ENCODE measurements around the gene CCL18.
"Not testable (repeated sequence)": the region's sequence is repeated elsewhere in the genome, so short reads cannot be mapped to it uniquely, and the experiment has no call there.

CCL18 gene

DNA sequence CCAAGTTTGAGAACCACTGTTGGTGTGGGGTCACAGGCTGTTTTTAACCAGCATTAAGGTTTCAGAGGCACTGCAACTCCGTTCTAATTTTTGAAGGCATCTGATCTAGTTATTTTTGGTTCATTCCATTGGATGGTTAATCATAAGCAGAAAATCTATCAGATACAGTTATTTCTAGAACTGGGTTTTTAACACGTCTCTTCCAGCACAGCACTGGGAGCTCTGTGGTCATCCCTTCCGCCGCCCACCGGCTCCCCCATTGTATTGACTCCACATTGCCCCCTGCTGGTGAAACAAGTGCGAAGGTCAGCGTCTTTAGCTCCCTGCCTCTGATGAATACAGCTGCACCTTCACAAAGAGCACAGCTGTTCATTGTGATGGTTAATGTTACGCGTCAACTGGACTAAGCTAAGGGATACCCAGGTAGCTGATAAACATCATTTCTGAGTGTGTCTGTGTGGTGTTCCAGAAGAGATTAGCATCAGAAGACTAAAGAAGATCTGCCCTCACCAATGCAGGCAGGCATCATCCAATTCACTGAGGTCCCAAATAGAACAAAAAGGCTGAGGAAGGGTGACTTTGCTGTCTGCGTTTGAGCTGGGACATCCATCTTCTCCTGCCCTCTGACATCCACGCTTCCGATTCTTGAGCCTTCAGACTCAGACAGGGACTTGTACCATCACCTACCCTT lies 8.5 kb downstream of the CCL18 start:
- no peak for DNase-seq

DNA sequence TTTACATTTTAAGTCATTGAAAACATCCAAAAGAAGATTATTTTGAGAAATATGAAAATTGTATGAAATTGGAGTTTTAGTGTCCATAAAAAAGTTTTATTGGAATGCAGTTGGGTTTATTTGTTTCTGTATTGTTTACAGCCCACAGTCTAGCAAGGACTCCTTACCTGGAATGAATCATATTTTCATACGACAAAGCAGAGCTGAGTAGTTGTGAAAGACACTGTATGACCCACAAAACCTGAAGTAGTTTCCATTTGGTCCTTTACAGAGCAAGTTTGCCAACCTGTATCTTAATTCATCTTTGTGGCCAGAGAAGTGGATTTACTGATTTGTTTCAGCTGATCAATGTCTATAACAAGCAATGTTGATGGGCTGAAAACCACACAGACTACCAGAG lies 10.3 kb downstream of the CCL18 start:
- no peak for DNase-seq

DNA sequence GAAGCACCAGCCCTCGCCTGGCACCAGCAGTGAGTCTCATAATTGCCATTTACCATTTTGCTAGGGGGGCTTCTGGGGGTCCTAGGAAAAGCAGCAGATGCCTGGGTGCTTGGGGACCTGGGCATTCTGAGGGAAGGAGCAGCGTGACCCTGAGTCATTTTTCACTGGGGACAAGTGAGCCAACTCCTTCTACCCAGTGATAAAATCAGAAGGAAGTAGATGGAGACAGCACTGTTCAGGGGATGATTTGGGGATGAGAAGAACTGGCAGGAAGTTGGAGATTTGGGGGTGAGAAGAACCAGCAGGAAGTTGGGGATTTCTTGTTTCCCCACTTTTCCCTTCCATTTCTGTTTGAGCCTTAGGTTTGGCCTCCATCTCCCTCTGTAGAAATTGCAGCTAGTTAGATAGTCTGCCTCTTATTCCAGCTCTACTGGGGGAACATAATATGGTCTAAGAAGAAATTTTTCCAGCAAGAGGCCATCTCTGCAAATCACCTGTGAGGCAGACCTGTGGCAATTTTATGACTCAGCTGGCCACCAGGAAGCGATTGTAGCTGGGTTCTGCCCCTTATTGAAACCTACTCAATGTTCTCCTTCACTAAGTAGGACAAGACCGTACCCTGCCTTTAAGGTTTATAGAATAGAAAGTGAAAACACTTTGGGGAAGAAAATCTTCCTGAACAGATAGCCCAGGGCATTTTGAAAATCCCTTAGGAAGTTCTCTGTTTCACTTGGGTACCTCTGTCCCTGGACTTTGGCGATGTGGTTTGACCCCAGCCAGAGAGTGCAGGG lies 17.8 kb downstream of the CCL18 start:
- DNase-seq, result not testable (repeated sequence)

DNA sequence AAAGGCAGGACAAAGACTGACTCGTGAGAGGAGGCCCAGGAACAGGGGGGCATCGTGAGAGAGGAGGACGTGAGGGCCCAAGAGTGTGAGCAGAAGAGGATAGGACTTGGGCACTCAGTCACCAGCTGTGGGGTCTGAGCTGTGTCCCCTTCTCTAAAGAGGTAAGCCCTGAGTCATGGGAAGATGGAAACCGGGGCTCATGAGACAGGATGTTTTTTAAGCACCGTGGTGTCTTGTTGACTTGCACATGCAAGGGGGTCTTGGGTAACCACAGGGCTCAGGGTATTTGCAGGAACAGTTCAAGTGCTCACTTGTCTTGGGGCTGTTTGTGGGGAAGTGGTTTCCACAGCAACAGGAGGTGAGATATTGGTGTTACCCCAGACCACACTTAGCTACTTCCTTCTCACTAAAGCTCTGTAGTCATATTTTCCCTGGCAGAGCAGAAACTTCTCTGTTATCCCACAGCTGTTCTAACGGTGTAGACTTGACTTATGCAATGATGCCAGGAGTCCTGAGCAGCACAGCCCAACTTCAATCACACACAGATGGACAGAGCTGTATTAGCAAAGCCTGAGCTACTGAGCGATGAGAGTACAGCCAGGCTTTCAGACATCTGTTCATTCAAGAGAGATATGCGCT lies 18.5 kb downstream of the CCL18 start:
- DNase-seq, result not testable (repeated sequence)

DNA sequence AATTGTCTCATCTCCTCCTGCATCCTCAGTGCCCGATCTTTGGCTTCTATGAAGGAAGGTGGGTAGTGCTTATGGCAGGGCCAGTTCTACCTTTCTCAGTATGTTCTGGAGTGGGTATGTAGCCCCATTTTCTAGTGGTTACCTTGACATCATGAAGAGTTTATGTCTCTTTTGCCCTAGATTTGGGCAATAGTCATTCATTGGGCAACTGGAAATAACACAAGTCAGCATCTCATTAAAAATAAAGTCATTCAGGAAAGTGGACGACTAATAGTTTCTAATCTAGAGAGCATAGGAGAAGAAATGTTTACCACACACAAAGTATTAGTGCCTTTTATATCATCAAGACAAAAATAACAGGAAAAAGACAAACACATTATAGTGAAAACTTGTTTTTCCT lies 19.6 kb downstream of the CCL18 start:
- DNase-seq, result not testable (repeated sequence)

DNA sequence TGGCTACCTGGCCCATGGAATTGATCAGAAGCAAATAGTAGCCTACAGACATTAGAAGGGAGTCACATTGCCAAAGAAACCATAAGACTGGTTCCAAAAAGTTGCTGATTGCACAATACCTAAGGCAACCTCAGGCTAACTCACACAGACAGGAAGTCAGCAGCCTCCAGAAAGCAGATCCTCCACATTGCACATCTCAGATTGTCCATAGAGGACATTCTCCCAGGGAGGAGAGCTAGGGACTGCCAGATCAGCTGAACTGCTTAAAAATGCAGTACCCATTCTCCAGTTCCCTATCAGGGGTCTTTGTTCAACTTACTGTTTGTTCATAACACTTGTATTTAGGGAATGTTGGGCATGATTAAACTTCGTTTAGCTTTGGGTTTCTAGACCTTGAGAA lies 21.7 kb downstream of the CCL18 start:
- DNase-seq, result no peak

DNA sequence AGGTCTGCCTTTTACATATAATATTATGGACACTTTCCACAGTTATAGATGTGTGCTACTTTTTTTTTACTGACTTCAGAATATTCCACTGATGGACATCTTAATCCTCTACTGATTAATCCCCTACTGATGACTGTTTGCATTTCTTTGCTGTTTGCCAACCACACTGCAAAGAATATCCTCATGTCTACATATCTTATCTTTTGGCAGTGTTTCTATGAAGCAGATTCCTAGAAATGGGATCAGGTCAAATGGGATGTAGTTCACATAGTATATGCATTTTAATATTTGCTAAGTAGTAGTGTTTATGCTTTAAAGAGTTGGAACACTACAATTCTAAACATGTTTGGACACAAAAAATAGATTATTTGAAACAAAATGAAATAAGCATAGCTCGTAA lies 22.7 kb downstream of the CCL18 start:
- DNase-seq, result no peak

DNA sequence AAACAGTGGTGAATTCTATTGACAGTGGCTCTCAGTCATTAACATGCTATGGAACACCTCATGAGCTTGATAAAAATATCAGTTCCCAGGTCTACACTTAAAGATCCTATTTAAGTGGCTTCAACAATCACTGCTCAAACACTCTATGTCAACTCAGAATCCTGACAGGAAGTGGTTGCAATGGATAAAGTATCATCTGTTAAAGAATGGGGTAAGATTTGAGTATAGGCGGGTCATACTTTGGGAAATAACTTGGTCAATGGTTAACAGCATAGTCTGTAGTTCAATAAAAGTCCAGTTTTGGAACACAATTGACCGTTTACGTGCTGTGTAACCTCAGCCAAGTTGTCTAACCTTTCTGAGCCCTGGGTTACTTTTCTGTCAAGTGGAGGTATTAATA lies 23.4 kb downstream of the CCL18 start:
- not testable (repeated sequence) for DNase-seq

DNA sequence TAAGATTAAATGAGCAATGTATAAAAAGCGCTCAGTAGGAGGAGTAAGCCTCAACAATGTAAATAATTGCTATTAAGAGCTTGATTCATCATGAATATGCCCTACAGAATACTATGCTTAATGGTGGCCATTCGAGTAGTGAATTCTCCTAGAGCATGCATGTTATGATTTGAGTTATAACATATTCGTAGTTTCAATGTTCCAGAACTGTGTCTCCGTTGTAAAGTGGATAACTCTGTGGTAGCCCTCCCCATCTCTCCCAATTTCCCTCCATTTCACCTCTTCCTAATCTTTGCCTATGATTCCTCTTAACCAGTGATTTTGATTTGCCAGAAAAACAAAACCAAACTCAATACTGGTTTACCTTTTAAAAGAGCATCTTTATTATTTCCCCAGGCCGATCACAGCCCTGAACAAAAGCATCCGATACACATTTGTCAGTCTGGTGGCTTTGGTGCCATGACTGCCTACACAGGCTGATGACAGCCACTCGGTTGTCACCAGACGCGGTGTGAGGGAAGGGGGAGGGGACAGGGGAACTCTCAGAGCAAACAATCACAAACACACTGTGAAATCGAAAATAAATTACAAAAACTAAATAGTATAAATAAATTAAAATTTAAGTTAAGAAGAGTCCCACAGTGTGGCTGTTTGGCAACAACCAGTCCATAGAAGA lies 24.0 kb downstream of the CCL18 start:
- not testable (repeated sequence) for DNase-seq

DNA sequence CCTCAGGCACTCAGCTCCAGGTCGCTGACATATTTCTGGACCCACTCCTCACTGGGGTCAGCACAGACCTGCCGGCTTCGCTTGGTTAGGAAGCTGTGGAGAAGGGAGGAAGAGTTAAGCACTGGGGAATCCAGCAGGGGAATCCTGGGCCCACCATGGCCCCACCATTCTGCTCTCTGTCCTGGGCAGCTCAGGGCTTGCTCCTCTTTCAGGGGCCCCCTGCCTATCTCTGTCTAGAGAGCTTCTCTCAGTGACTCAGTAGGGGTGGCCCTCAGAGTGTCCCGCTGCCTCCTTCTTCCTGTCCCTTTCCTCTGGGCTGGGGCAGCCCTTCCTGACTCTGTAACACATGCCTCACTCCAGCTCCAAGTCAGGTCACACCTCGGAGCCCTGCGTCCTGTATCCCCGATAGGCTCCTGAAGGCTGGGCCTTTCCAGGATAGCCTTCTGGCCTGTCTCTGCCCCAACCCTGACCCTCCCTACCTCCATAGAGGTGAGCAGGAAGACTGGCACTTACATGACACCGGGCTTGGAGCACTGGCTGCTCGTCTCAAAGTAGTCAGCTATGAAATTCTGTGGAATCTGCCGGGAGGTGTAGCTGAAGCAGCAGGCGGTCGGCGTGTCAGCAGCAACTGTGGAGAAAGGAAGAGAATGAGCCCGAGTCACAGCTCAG lies 24.7 kb downstream of the CCL18 start:
- DNase-seq, result no peak

DNA sequence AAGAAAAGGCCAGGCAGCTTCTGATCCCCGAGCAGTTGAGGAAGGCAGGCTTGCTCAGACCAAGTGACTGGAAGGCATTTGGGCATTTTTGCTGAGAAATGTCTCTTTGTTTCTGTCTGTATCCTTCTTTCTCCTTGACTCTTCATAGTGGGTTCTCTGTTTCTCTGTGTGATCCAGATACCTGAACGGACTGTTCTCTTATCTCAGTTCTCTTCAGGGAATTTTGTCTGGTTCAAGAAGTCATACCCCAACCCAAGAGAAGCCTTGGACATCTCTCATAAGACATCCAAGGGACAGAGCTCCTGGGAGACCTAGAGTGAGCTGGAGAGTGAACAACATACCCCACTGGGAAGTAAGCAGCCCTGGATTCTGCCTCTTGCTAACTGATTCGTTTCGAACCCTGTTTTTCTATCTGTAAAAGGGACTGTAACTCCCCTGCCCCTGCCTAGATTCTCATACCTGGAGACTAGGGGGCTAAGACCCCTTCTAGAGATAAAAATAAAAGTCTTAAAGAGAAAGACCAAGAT lies 25.3 kb downstream of the CCL18 start:
- DNase-seq, result no peak

DNA sequence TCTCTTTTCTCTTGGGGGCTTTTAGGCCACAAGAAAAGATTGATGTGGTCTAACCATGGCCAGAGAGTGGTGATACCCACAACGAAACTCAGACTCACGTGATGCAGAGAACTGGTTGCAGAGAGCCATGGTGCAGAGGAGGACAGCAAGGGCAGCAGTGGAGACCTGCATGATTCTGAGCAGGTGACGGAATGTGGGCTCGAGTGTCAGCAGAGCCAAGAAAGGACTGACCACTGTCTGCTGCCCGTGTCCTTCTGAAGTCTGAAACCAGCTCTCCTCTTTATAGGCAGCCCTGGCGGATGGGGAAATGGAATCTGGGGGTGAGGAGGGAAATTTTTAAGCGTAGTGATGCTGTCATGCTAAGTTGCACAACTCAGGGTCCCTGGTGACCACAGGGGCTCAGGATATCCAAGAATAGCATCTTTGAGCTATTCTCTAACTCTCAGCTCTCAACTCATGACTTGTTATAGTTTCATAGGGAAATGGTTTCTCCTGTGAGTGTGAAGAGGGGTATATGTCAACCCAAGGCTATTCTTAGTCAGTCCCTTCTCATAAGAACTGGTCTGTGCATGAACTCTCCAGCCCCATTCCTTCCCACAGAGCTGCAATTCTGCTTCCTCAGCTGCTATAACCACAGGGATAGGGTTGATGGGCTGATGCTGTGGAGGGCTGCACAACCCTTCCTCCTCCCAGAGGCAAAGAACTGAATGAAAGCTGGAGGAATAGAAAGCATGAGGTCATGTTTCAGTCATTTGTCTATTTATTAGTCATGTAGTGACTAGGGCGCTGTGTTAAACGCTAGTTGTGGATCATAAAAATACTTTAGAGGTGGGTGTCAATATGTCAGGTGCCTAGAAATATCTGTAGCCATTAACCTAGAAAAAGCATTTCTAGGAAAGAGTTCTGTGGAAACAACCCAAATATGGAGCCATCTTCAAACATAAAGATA lies 26.1 kb downstream of the CCL18 start, which contains the start of gene CCL3:
TSS of gene CCL3 (minus strand) at position 256 of the 949 bp plus-strand sequence. CDS start at position 171, 85 bp downstream.
- DNase-seq, result no peak

DNA sequence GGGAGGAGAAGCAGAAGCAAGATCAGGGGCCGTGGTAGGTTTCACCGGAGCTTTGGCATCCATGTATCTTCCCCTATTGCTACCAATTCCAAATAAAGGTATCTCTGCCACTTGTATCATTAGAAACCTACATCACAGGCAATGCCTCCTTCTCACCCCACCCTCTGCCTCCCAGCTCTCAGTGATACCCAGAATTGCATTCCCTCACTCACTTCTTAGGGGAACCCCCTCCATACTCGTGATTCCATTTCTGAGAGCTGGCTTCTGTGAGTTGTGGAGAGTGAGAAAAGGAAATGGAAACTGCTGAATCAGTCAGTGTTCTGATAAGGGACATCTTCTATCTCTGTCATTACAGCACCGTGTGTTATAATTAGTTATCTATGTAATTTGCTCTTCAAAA lies 28.2 kb downstream of the CCL18 start:
- DNase-seq, result no peak

DNA sequence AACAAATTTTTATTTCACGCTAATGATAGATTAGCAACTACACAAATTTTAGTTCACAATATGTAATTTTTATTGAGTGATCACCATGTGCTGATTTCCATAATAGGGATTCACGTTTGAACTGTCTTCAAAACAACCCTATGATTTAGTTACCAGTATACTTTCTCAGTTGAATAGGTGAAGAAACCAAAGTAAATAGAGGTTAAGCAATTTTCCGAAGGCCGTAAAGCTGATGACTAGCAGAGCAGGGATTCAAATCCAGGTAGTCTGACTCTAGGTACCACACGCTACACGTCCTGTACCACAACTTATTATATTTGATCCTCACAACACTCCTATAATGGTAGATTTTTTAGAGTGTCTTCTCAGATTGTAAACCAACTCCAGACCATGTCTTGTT lies 28.6 kb downstream of the CCL18 start:
- DNase-seq, result not testable (repeated sequence)

DNA sequence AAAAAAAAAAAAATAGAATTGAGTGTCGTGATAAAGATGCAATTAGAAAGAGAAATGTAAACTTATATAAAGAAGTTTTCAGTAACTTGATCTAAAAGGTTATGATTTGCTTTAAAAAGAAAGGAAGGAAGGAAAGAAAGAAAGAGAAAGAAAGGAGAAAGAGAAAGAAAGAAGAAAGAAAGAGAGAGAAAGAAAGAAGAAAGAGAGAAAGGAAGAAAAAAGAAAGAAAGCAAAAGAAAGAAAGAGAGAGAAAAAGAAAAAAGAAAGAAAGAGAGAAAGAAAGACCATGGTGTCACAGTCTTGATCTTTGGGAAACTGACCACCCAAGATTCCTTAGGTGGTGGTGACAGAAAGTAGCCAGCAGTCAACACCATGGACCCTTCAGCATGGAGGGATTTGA lies 30.2 kb downstream of the CCL18 start:
- no peak for DNase-seq

DNA sequence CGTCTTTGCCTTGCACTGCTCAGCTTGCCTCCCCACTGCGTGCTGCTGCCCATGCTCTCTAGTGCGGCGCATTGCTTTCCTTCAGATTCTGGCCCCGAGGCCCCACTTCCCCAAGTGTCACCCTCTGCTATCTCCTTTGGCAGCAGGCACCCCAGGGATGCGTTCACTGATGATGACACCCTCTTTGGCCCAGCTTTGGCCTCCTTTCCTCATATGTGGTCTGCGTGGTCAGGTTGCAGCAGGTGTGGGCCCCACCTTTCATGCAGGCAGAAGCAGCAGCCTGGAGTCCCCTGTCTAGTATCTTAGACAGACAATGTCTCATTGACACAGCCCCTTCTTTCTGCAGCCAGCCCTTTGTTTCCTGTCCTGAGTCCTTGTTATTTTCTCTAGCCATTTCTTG lies 30.7 kb downstream of the CCL18 start:
- no peak for DNase-seq

DNA sequence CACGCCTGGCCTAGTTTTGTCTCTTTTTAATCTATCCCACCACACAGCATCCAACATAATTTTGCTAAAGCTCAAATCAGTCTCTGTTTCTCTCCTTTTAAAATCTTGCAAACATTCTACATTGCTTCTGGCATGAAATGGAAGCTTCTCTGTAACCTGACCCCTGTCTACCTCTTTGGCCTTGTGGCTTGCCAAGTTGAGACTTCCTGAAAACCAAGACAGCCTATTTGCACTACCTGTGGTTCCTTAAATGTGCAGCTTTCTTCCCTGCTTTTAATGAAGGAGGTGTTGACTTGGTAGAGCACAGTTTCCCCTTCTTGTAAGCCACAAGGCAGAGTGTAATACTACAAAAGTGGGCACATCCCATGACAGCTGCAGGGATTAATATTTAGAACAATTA lies 31.9 kb downstream of the CCL18 start:
- DNase-seq, result no peak

DNA sequence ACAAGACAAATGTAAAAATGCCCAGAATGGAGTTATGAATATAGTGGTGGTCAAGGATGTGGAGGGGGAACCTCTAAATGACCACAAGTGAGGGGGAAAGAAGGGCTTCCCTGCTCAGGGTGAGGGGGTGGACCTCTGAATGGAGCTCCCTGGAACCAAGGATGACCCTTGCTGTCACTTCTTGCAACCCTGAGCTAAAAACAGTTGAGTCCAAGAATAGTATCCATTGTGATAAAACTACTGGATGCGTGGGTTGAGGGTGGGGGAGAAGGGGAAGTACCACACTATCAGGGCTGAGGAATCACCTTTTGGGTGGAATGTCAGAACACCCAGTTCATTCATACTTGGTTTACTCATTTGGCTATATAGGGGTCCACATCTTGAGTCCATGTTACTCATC lies 34.9 kb downstream of the CCL18 start:
- not testable (repeated sequence) for DNase-seq

DNA sequence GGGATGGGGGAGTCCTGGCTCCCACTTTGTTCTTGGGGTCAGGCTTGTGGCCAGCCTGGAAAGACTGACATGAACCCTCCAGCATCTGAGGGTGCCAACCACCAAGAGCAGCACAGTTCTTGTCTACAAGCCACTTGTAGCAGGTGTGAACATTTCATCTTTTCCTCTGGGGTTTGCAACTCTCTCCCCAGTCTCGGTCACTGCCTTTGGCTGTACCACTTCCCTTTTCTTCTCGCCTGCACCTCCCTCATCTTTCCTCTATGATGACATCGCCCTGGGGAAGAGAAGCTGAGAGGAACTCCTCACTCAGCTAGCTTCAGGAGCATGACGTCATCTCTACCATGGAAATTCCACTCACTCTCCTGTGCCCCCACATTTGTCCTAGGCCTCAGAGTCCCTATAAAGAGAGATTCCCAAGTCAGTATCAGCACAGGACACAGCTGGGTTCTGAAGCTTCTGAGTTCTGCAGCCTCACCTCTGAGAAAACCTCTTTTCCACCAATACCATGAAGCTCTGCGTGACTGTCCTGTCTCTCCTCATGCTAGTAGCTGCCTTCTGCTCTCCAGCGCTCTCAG lies 39.4 kb downstream of the CCL18 start, which contains the start of gene CCL4:
TSS of gene CCL4 (plus strand) at position 427 of the 575 bp plus-strand sequence. CDS start at position 506, 79 bp downstream.
- DNase-seq, result not testable (repeated sequence)

DNA sequence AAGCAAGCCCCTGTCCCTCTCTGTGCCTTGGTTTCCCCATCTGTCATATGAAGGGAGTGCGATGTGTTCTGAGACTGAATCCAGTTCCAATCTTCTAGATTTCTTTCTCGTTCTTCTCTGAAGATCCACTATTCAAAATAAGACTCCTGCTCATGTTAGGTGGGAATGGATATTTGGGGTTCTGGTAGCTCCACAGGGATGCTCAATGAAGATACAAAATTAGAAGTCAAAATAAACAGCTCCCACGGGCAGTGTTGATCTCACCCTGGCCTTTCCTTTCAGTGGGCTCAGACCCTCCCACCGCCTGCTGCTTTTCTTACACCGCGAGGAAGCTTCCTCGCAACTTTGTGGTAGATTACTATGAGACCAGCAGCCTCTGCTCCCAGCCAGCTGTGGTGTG lies 40.2 kb downstream of the CCL18 start:
- DNase-seq, result not testable (repeated sequence)

DNA sequence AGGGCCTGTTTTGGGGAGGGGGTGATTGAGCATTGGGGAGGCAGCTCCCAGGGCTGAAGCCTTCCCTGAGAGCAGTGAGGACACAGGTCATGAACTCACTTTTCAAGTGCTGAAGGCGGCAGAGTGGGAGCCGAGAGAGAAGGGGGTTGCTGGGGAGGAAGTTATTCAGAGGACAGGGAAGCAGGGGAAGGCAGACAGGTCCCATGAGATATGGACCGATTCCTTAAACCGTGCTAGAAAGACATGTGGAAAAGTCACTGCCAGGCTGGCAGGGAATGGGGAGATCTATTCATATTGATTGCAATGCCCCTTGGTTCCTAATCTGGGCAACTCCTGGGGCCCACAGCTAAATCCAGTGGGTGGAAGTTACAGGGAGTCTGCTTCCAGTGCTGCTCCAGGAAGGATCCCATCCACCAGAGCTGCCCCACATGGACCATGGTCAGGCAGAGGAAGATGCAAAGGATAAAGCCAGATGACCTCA lies 40.7 kb downstream of the CCL18 start:
- no peak for DNase-seq
